ENCODE measurements around the gene ZNF562.

ZNF562 gene

GRCh38 chr19:9644472-9644871 is 30.4 kb downstream of the ZNF562 start:
- DNase-seq (ENCODE audit: low read depth): no peak

GRCh38 chr19:9641810-9642209 is 33.1 kb downstream of the ZNF562 start:
- no peak for DNase-seq (ENCODE audit: low read depth)

- DNase-seq (ENCODE audit: low read depth): no peak
Observed at GRCh38 chr19:9640956-9641355, 33.9 kb downstream of the ZNF562 start.

- no peak for DNase-seq (ENCODE audit: low read depth)
Observed at GRCh38 chr19:9636018-9636417, 38.9 kb downstream of the ZNF562 start.

GRCh38 chr19:9627856-9628255 is 47.0 kb downstream of the ZNF562 start:
- DNase-seq (ENCODE audit: low read depth): no peak

- DNase-seq (ENCODE audit: low read depth): no peak
Observed at GRCh38 chr19:9622531-9622930, 52.4 kb downstream of the ZNF562 start.

- peak; percentile 79 for DNase-seq (ENCODE audit: low read depth)
Observed at GRCh38 chr19:9621156-9622037, 53.5 kb downstream of the ZNF562 start, which contains the start of gene ZNF561. TSS of gene ZNF561 (minus strand) at chr19:9621232. CDS start at chr19:9619456, 1,776 bp downstream.

GRCh38 chr19:9620842-9621155 is 54.1 kb downstream of the ZNF562 start:
- no peak for DNase-seq (ENCODE audit: low read depth)

- DNase-seq (ENCODE audit: low read depth): no peak
Observed at GRCh38 chr19:9615844-9616243, 59.1 kb downstream of the ZNF562 start.

- DNase-seq (ENCODE audit: low read depth): no peak
Observed at GRCh38 chr19:9610484-9611113, 64.3 kb downstream of the ZNF562 start.

- no peak for DNase-seq (ENCODE audit: low read depth)
Observed at GRCh38 chr19:9608912-9609311, 66.0 kb downstream of the ZNF562 start.

GRCh38 chr19:9597027-9597426 is 77.9 kb downstream of the ZNF562 start:
- no peak for DNase-seq (ENCODE audit: low read depth)
